Fibroblast of the aortic adventitia (primary cell): ENCODE results near the gene HTR1D. TPM values are rescaled to one million over a fixed set of nuclear protein-coding genes. Genes with fewer than 3 reads are reported as not detected.
A peak's percentile ranks its signal among the peaks of the same experiment; 100 is the strongest.

Source experiments
- DNase-seq: peaks from one replicate; pipeline ENCODE4 v3.0.0-alpha.2; 2010; ENCODE audit warnings: low read depth
- H3K4me3 ChIP-seq: 2 replicates; pipeline ENCODE4 v1.5.1; 2011; ENCODE audit warnings: low read depth, mild to moderate bottlenecking, control low read depth, low read length, moderate library complexity
- CTCF ChIP-seq: IDR thresholded peaks from 2 replicates; pipeline ENCODE4 v1.5.1; 2011; ENCODE audit warnings: mild to moderate bottlenecking, low read length, control low read depth, inconsistent platforms; ENCODE audit not compliant: insufficient read depth
- total RNA-seq: library from RNA; depleted of rRNA; stranded (reverse); fragments of >200 nt; gene quantifications from 2 replicates; pipeline ENCODE4 v1.2.3, GENCODE V29; 2012; ENCODE audit warnings: low replicate concordance

HTR1D gene
- total RNA-seq, 1 donor = not detected

GRCh38 chr1:23167353-23168078 lies 49.8 kb downstream of the HTR1D start:
- DNase-seq = peak; percentile 51
- no peak for TF ChIP-seq CTCF
- H3K4me3 ChIP-seq = peak overlapping the region; percentile 85

- TF ChIP-seq CTCF = no peak
- H3K4me3 ChIP-seq = peak overlapping the region; percentile 85
- DNase-seq = no peak
Measured at GRCh38 chr1:23166854-23167253, 50.4 kb downstream of the HTR1D start.

GRCh38 chr1:23163395-23163794 lies 53.9 kb downstream of the HTR1D start:
- DNase-seq = no peak
- TF ChIP-seq CTCF = no peak
- H3K4me3 ChIP-seq = no peak overlapping the region

GRCh38 chr1:23159963-23160877 lies 57.1 kb downstream of the HTR1D start:
- H3K4me3 ChIP-seq = no peak overlapping the region
- TF ChIP-seq CTCF = no peak
- no peak for DNase-seq

- H3K4me3 ChIP-seq = no peak overlapping the region
- no peak for TF ChIP-seq CTCF
- no peak for DNase-seq
Measured at GRCh38 chr1:23156940-23157339, 60.4 kb downstream of the HTR1D start.

GRCh38 chr1:23152966-23153684 lies 64.2 kb downstream of the HTR1D start:
- no peak overlapping the region for H3K4me3 ChIP-seq
- TF ChIP-seq CTCF = no peak
- DNase-seq = peak; percentile 73
